GM10847 (cell line): ENCODE measurements around the gene EDARADD.

ENCODE experiments used
- POLR2A ChIP-seq: IDR thresholded peaks from 2 replicates; pipeline ENCODE4 v1.6.1; 2011; ENCODE audit not compliant: insufficient read length; ENCODE audit errors: extremely low read depth

Gene EDARADD

GRCh38 chr1:236393681-236394481 lies at the start of gene EDARADD:
EDARADD (plus strand) TSS chr1:236394286; CDS start chr1:236394445, 159 bp downstream.
- no peak for TF ChIP-seq POLR2A

- TF ChIP-seq POLR2A: no peak
Observed at GRCh38 chr1:236345728-236346127, 48.4 kb upstream of the EDARADD start.

- no peak for TF ChIP-seq POLR2A
Observed at GRCh38 chr1:236348071-236348470, 46.0 kb upstream of the EDARADD start.

- no peak for TF ChIP-seq POLR2A
Observed at GRCh38 chr1:236350308-236350707, 43.8 kb upstream of the EDARADD start.

- no peak for TF ChIP-seq POLR2A
Observed at GRCh38 chr1:236351875-236352573, 42.1 kb upstream of the EDARADD start.

GRCh38 chr1:236353813-236354212 lies 40.3 kb upstream of the EDARADD start:
- no peak for TF ChIP-seq POLR2A

- TF ChIP-seq POLR2A: no peak
Observed at GRCh38 chr1:236354330-236355147, 39.5 kb upstream of the EDARADD start.

- no peak for TF ChIP-seq POLR2A
Observed at GRCh38 chr1:236356141-236356540, 37.9 kb upstream of the EDARADD start.

- no peak for TF ChIP-seq POLR2A
Observed at GRCh38 chr1:236361909-236362590, 32.0 kb upstream of the EDARADD start.

- TF ChIP-seq POLR2A: no peak
Observed at GRCh38 chr1:236363237-236363636, 30.8 kb upstream of the EDARADD start.

- TF ChIP-seq POLR2A: no peak
Observed at GRCh38 chr1:236365999-236366570, 28.0 kb upstream of the EDARADD start.

- TF ChIP-seq POLR2A: no peak
Observed at GRCh38 chr1:236370420-236370819, 23.7 kb upstream of the EDARADD start.

GRCh38 chr1:236371083-236371482 lies 23.0 kb upstream of the EDARADD start:
- no peak for TF ChIP-seq POLR2A

- TF ChIP-seq POLR2A: no peak
Observed at GRCh38 chr1:236377832-236378535, 16.1 kb upstream of the EDARADD start.
